Sigmoid colon (tissue), 4 donors: Measurements from ENCODE around the gene FIGLA.

Source experiments
- EP300 ChIP-seq, 4 donors: sonication (generic); formaldehyde crosslinking; IDR thresholded peaks; one replicate each; pipeline ENCODE4 v1.6.1; 2017; ENCODE audit warnings: antibody characterized with exemption in 4 of 4
- POLR2A ChIP-seq, 2 donors: fragments of 450-650 bp; IDR thresholded peaks; one replicate each; pipeline ENCODE4 v1.6.1; 2016; ENCODE audit warnings: antibody characterized with exemption in 2 of 2, mild to moderate bottlenecking in 2 of 2, moderate library complexity in 2 of 2
- POLR2AphosphoS5 ChIP-seq, 4 donors: sonication (generic); formaldehyde crosslinking; IDR thresholded peaks; one replicate each; pipeline ENCODE4 v1.6.1; 2017; ENCODE audit warnings: antibody characterized with exemption in 4 of 4
- TF ChIP-seq, protein P1 (sequence below), 4 experiments: fragments of 450-650 bp in 3 of 4; fragments of 200-600 bp in 1 of 4; IDR thresholded peaks; one replicate each; pipeline ENCODE4 v1.5.1; 2016 to 2019; ENCODE audit warnings: antibody characterized with exemption in 4 of 4, mild to moderate bottlenecking in 3 of 4, moderate library complexity in 2 of 4

DNA sequence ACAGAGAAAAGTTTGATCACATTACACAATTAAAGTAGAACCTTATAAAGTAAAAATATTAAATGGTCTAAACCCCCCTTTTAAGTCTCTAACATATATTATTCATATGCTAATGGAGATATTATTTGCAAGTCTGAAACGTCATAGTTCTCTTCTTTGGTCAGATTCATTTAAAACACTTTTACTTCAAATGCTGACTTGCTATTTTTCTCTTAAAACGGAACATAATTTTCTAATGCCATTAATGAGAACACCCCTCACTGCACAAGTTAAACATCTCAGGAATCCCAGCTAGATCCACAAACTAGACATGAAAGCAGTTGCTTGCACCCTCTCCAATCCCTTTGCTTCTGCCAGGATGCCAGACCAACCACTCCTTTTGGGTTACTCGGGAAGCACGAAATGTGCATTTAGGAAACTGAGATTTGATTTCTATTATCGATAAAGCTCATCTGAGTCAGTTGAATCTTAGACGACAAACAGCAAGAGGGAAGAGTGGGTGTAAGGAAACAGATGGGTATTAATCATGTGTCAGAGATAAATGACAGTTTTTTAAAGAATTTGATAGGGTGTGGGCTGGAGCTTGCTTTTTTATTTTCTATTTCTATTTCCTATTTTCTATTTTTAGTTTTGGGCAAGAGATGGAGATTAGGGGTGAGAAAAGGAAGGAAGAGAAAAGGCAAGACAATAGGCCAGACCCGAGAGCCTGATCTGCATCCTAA is 23.9 kb downstream of the FIGLA start:
- TF ChIP-seq POLR2A (IDR thresholded peaks at IDR 0.05) (no peak), EP300 (IDR thresholded peaks at IDR 0.05) (no peak), POLR2AphosphoS5 (IDR thresholded peaks at IDR 0.05) (no peak)
- TF ChIP-seq, protein P1, sequence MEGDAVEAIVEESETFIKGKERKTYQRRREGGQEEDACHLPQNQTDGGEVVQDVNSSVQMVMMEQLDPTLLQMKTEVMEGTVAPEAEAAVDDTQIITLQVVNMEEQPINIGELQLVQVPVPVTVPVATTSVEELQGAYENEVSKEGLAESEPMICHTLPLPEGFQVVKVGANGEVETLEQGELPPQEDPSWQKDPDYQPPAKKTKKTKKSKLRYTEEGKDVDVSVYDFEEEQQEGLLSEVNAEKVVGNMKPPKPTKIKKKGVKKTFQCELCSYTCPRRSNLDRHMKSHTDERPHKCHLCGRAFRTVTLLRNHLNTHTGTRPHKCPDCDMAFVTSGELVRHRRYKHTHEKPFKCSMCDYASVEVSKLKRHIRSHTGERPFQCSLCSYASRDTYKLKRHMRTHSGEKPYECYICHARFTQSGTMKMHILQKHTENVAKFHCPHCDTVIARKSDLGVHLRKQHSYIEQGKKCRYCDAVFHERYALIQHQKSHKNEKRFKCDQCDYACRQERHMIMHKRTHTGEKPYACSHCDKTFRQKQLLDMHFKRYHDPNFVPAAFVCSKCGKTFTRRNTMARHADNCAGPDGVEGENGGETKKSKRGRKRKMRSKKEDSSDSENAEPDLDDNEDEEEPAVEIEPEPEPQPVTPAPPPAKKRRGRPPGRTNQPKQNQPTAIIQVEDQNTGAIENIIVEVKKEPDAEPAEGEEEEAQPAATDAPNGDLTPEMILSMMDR (IDR thresholded peaks at IDR 0.05), result no peak
